Measurements from ENCODE around the gene BEND6. TPM values are rescaled to one million over a fixed set of nuclear protein-coding genes. Genes with fewer than 3 reads are reported as not detected.
A peak's percentile ranks its signal among the peaks of the same experiment; 100 is the strongest.

The BEND6 gene
- total RNA-seq, result 12.8 TPM
- polyA plus RNA-seq, result 3.3 TPM

GRCh38 chr6:56954403-56955170 lies at the start of gene BEND6:
Gene BEND6 (plus strand): TSS chr6:56955107. CDS start chr6:56981811, 26,704 bp downstream.
- WGBS, result under 1% methylated on average over 106 of the region's 107 CpGs
- Histone ChIP-seq H3K4me3 (ENCODE audit: low read depth, low read length) (peak within 1 kb of the TSS; percentile 88), H3K4me1 (ENCODE audit: insufficient read depth) (no peaks in the 10 kb centered on the region), H3K36me3 (ENCODE audit: insufficient read depth) (no peaks in the 10 kb centered on the region), H3K27ac (ENCODE audit: low read depth) (peak within 1 kb of the TSS; percentile 3)
- DNase-seq (ENCODE audit: extremely low spot score), result peak; percentile 8

- WGBS, result 94% methylated on average over 3 of the region's 3 CpGs
- Histone ChIP-seq H3K4me1 (ENCODE audit: insufficient read depth) (no peaks in the 10 kb centered on the region), H3K4me3 (ENCODE audit: low read depth, low read length) (no peak overlapping the region), H3K27ac (ENCODE audit: low read depth) (no peak overlapping the region), H3K36me3 (ENCODE audit: insufficient read depth) (no peaks in the 10 kb centered on the region)
- no peak for DNase-seq (ENCODE audit: extremely low spot score)
Observed at GRCh38 chr6:56905378-56905777, 49.5 kb upstream of the BEND6 start.

- Histone ChIP-seq H3K4me3 (ENCODE audit: low read depth, low read length) (no peak overlapping the region), H3K4me1 (ENCODE audit: insufficient read depth) (no peaks in the 10 kb centered on the region), H3K36me3 (ENCODE audit: insufficient read depth) (no peaks in the 10 kb centered on the region), H3K27ac (ENCODE audit: low read depth) (no peak overlapping the region)
- DNase-seq (ENCODE audit: extremely low spot score), result no peak
- WGBS, result 70% methylated on average over 3 of the region's 3 CpGs
Observed at GRCh38 chr6:56906752-56907151, 48.2 kb upstream of the BEND6 start.

- no peak for DNase-seq (ENCODE audit: extremely low spot score)
- Histone ChIP-seq H3K4me3 (ENCODE audit: low read depth, low read length) (no peak overlapping the region), H3K36me3 (ENCODE audit: insufficient read depth) (no peaks in the 10 kb centered on the region), H3K4me1 (ENCODE audit: insufficient read depth) (no peaks in the 10 kb centered on the region), H3K27ac (ENCODE audit: low read depth) (no peak overlapping the region)
- WGBS, result 77% methylated on average over 4 of the region's 4 CpGs
Observed at GRCh38 chr6:56909115-56909907, 45.6 kb upstream of the BEND6 start.

GRCh38 chr6:56911847-56912246 lies 43.1 kb upstream of the BEND6 start:
- DNase-seq (ENCODE audit: extremely low spot score), result no peak
- 69% methylated on average over 1 of the region's 1 CpG for WGBS
- H3K4me3 ChIP-seq (ENCODE audit: low read depth, low read length), result no peak overlapping the region
- H3K4me1 ChIP-seq (ENCODE audit: insufficient read depth), result no peaks in the 10 kb centered on the region
- no peaks in the 10 kb centered on the region for H3K36me3 ChIP-seq (ENCODE audit: insufficient read depth)
- H3K27ac ChIP-seq (ENCODE audit: low read depth), result no peak overlapping the region

GRCh38 chr6:56913285-56914074 lies 41.4 kb upstream of the BEND6 start:
- Histone ChIP-seq H3K4me3 (ENCODE audit: low read depth, low read length) (no peak overlapping the region), H3K4me1 (ENCODE audit: insufficient read depth) (no peaks in the 10 kb centered on the region), H3K36me3 (ENCODE audit: insufficient read depth) (no peaks in the 10 kb centered on the region), H3K27ac (ENCODE audit: low read depth) (no peak overlapping the region)
- WGBS, result 56% methylated on average over 3 of the region's 3 CpGs
- no peak for DNase-seq (ENCODE audit: extremely low spot score)

- Histone ChIP-seq H3K4me1 (ENCODE audit: insufficient read depth) (no peaks in the 10 kb centered on the region), H3K27ac (ENCODE audit: low read depth) (no peak overlapping the region), H3K4me3 (ENCODE audit: low read depth, low read length) (no peak overlapping the region), H3K36me3 (ENCODE audit: insufficient read depth) (no peaks in the 10 kb centered on the region)
- DNase-seq (ENCODE audit: extremely low spot score), result no peak
- 54% methylated on average over 8 of the region's 8 CpGs for WGBS
Observed at GRCh38 chr6:56914798-56915658, 39.9 kb upstream of the BEND6 start.

- 75% methylated on average over 4 of the region's 4 CpGs for WGBS
- Histone ChIP-seq H3K4me1 (ENCODE audit: insufficient read depth) (no peaks in the 10 kb centered on the region), H3K27ac (ENCODE audit: low read depth) (no peak overlapping the region), H3K36me3 (ENCODE audit: insufficient read depth) (no peaks in the 10 kb centered on the region), H3K4me3 (ENCODE audit: low read depth, low read length) (no peak overlapping the region)
- no peak for DNase-seq (ENCODE audit: extremely low spot score)
Observed at GRCh38 chr6:56915832-56916231, 39.1 kb upstream of the BEND6 start.

GRCh38 chr6:56916849-56917551 lies 37.9 kb upstream of the BEND6 start:
- no peak for DNase-seq (ENCODE audit: extremely low spot score)
- no peak overlapping the region for H3K4me3 ChIP-seq (ENCODE audit: low read depth, low read length)
- WGBS, result 68% methylated on average over 2 of the region's 2 CpGs
- no peaks in the 10 kb centered on the region for H3K36me3 ChIP-seq (ENCODE audit: insufficient read depth)
- H3K4me1 ChIP-seq (ENCODE audit: insufficient read depth), result no peaks in the 10 kb centered on the region
- no peak overlapping the region for H3K27ac ChIP-seq (ENCODE audit: low read depth)

GRCh38 chr6:56922645-56923044 lies 32.3 kb upstream of the BEND6 start:
- no peak for DNase-seq (ENCODE audit: extremely low spot score)
- H3K4me3 ChIP-seq (ENCODE audit: low read depth, low read length), result no peak overlapping the region
- H3K4me1 ChIP-seq (ENCODE audit: insufficient read depth), result no peaks in the 10 kb centered on the region
- no peak overlapping the region for H3K27ac ChIP-seq (ENCODE audit: low read depth)
- H3K36me3 ChIP-seq (ENCODE audit: insufficient read depth), result no peaks in the 10 kb centered on the region

GRCh38 chr6:56923565-56923964 lies 31.3 kb upstream of the BEND6 start:
- H3K27ac ChIP-seq (ENCODE audit: low read depth), result no peak overlapping the region
- no peaks in the 10 kb centered on the region for H3K4me1 ChIP-seq (ENCODE audit: insufficient read depth)
- 93% methylated on average over 1 of the region's 1 CpG for WGBS
- no peaks in the 10 kb centered on the region for H3K36me3 ChIP-seq (ENCODE audit: insufficient read depth)
- H3K4me3 ChIP-seq (ENCODE audit: low read depth, low read length), result no peak overlapping the region
- DNase-seq (ENCODE audit: extremely low spot score), result no peak

- DNase-seq (ENCODE audit: extremely low spot score), result no peak
- Histone ChIP-seq H3K27ac (ENCODE audit: low read depth) (no peak overlapping the region), H3K36me3 (ENCODE audit: insufficient read depth) (no peaks in the 10 kb centered on the region), H3K4me1 (ENCODE audit: insufficient read depth) (no peaks in the 10 kb centered on the region), H3K4me3 (ENCODE audit: low read depth, low read length) (no peak overlapping the region)
- 61% methylated on average over 4 of the region's 4 CpGs for WGBS
Observed at GRCh38 chr6:56927538-56928453, 27.1 kb upstream of the BEND6 start.
